PC-3 (cell line): ENCODE results near the gene NYAP2. TPM values are rescaled to one million over a fixed set of nuclear protein-coding genes. Genes with fewer than 3 reads are reported as not detected.

Experiments used
- ATAC-seq: fragments of 200-7000 bp; cut with Tn5 transposase; 2 replicates; pipeline ENCODE4 v1.9.1; 2020; ENCODE audit warnings: mild to moderate bottlenecking, moderate library complexity
- BruUV-seq: library from RNA; stranded (reverse); fragments of 400-500 nt; replicated peaks from 2 replicates; lab custom pipeline; 2021; lab: Mats Ljungman, UMichigan
- CTCF ChIA-PET: fragments of 300-600 bp; sonication (Branson Sonifier 250); formaldehyde crosslinking; loops from one replicate; lab custom pipeline; 2022; ENCODE audit warnings: antibody characterized with exemption; lab: Charles Lee
- POLR2A ChIA-PET: fragments of 300-600 bp; sonication (Branson Sonifier 250); formaldehyde crosslinking; loops from one replicate; lab custom pipeline; 2022; ENCODE audit warnings: antibody characterized with exemption; ENCODE audit not compliant: unreplicated experiment; lab: Charles Lee
- DNase-seq: peaks from one replicate; pipeline ENCODE4 v3.0.0-alpha.2; 2015
- H2AFZ ChIP-seq: fragments of 300-600 bp; sonication (generic); 2 replicates; pipeline ENCODE4 v1.6.0; 2016; ENCODE audit warnings: antibody characterized with exemption, low read length
- H3F3A ChIP-seq: fragments of 300-600 bp; sonication (generic); one replicate; pipeline ENCODE4 v1.6.0; 2017; ENCODE audit warnings: antibody characterized with exemption, low read length, control low read depth, mild to moderate bottlenecking; ENCODE audit not compliant: unreplicated experiment
- H3K27ac ChIP-seq: fragments of 300-600 bp; sonication (generic); 2 replicates; pipeline ENCODE4 v1.5.1; 2016; ENCODE audit warnings: mild to moderate bottlenecking, low read length
- H3K27me3 ChIP-seq: fragments of 300-600 bp; sonication (generic); 2 replicates; pipeline ENCODE4 v1.6.1; 2016; ENCODE audit warnings: low read length, mixed read lengths
- H3K36me3 ChIP-seq: fragments of 300-600 bp; sonication (generic); 2 replicates; pipeline ENCODE4 v1.6.1; 2016; ENCODE audit warnings: low read depth, mixed run types, low read length, mixed read lengths
- H3K4me1 ChIP-seq: fragments of 300-600 bp; sonication (generic); 2 replicates; pipeline ENCODE4 v1.5.1; 2016; ENCODE audit warnings: low read length; ENCODE audit not compliant: insufficient read depth
- H3K4me2 ChIP-seq: fragments of 300-600 bp; sonication (generic); 2 replicates; pipeline ENCODE4 v1.6.0; 2016; ENCODE audit warnings: low read length
- H3K4me3 ChIP-seq: fragments of 300-600 bp; sonication (generic); 2 replicates; pipeline ENCODE4 v1.5.1; 2016; ENCODE audit warnings: mild to moderate bottlenecking, low read length, mixed read lengths
- H3K79me2 ChIP-seq: fragments of 300-600 bp; sonication (generic); 2 replicates; pipeline ENCODE4 v1.6.1; 2017; ENCODE audit warnings: low read length, mixed read lengths
- H3K9ac ChIP-seq: fragments of 300-600 bp; sonication (generic); 2 replicates; pipeline ENCODE4 v1.6.0; 2016; ENCODE audit warnings: mild to moderate bottlenecking, low read length
- H3K9me2 ChIP-seq: fragments of 300-600 bp; sonication (generic); replicated peaks from 2 replicates; pipeline ENCODE4 v1.6.1; 2016; ENCODE audit warnings: mixed run types, low read length, mixed read lengths
- H3K9me3 ChIP-seq: fragments of 300-600 bp; sonication (generic); 2 replicates; pipeline ENCODE4 v1.6.1; 2016; ENCODE audit warnings: low read length, mixed read lengths
- H4K20me1 ChIP-seq: fragments of 300-600 bp; sonication (generic); 2 replicates; pipeline ENCODE4 v1.6.1; 2016; ENCODE audit warnings: low read length, mixed read lengths
- CTCF ChIP-seq: fragments of 300-600 bp; sonication (generic); conservative IDR thresholded peaks from 2 replicates; pipeline ENCODE4 v1.5.1; 2017; ENCODE audit warnings: antibody characterized with exemption, low read depth, mild to moderate bottlenecking, low read length
- EZH2 ChIP-seq: fragments of 300-600 bp; sonication (generic); IDR thresholded peaks from one replicate; pipeline ENCODE4 v1.6.1; 2017; ENCODE audit warnings: antibody characterized with exemption, mild to moderate bottlenecking, low read length; ENCODE audit not compliant: unreplicated experiment
- EZH2phosphoT487 ChIP-seq: fragments of 300-600 bp; sonication (generic); IDR thresholded peaks from 2 replicates; pipeline ENCODE4 v1.6.1; 2018; ENCODE audit warnings: mild to moderate bottlenecking, antibody characterized with exemption, low read length, borderline replicate concordance
- intact Hi-C: fragments of 100-400 bp; cut with micrococcal nuclease; formaldehyde crosslinking; loops from 2 replicates; pipeline ENCODE4 v1.9.0; 2023
- total RNA-seq: library from RNA; depleted of rRNA; stranded (reverse); fragments of >200 nt; gene quantifications from 2 replicates; pipeline ENCODE4 v1.2.3, GENCODE V29; 2014

NYAP2 gene
- total RNA-seq, 1 experiment from 2014 or later, result not detected

- no peak overlapping the region for H3K9ac ChIP-seq
- H3K4me1 ChIP-seq, result no peaks in the 10 kb centered on the region
- DNase-seq (no peak), ATAC-seq (no peak)
- H3K27ac ChIP-seq, result no peak overlapping the region
- H4K20me1 ChIP-seq, result no peaks in the 10 kb centered on the region
- TF ChIP-seq CTCF, result no peak
- no peak for TF ChIP-seq EZH2phosphoT487
- no peak for TF ChIP-seq EZH2
- H3K4me3 ChIP-seq, result no peak overlapping the region
- no TSS peak for BruUV-seq
- no peaks in the 10 kb centered on the region for H3K9me2 ChIP-seq
- H3K9me3 ChIP-seq, result no peaks in the 10 kb centered on the region
- intact Hi-C loops, result no loop called here
- POLR2A ChIA-PET, result no interaction called here
- CTCF ChIA-PET, result no interaction called here
- no peak overlapping the region for H3K4me2 ChIP-seq
- no peaks in the 10 kb centered on the region for H3K79me2 ChIP-seq
- H2AFZ ChIP-seq, result no peak overlapping the region
- H3K27me3 ChIP-seq, result peaks cover 12% of the 10 kb centered on the region; the same call in 1 of the 2 replicates
- H3K36me3 ChIP-seq, result no peaks in the 10 kb centered on the region
- no peaks in the 10 kb centered on the region for H3F3A ChIP-seq
Measured at GRCh38 chr2:225438248-225438647, 38.7 kb downstream of the NYAP2 start.

GRCh38 chr2:225452677-225453076 lies 53.2 kb downstream of the NYAP2 start:
- DNase-seq (no peak), ATAC-seq (no peak)
- Histone ChIP-seq H3K9ac (no peak overlapping the region), H3K4me1 (no peaks in the 10 kb centered on the region), H2AFZ (no peak overlapping the region), H4K20me1 (no peaks in the 10 kb centered on the region), H3K27ac (no peak overlapping the region), H3K9me2 (no peaks in the 10 kb centered on the region), H3K4me2 (no peak overlapping the region), H3K9me3 (no peaks in the 10 kb centered on the region), H3F3A (no peaks in the 10 kb centered on the region), H3K27me3 (no peaks in the 10 kb centered on the region), H3K4me3 (no peak overlapping the region), H3K36me3 (no peaks in the 10 kb centered on the region), H3K79me2 (no peaks in the 10 kb centered on the region)
- no peak for TF ChIP-seq CTCF
- no peak for TF ChIP-seq EZH2
- TF ChIP-seq EZH2phosphoT487, result no peak
- CTCF ChIA-PET, result no interaction called here
- POLR2A ChIA-PET, result no interaction called here
- intact Hi-C loops, result loop anchor here (2.0 to 10.0 kb wide), 2 partner anchors 168 to 328 kb away; no protein-coding TSS in a partner anchor
- BruUV-seq, result no TSS peak

- CTCF ChIA-PET, result no interaction called here
- Histone ChIP-seq H3K4me3 (no peak overlapping the region), H3K4me1 (no peaks in the 10 kb centered on the region), H3K9me2 (no peaks in the 10 kb centered on the region), H3K4me2 (no peak overlapping the region), H4K20me1 (no peaks in the 10 kb centered on the region), H3K9me3 (no peaks in the 10 kb centered on the region), H3K9ac (no peak overlapping the region), H2AFZ (no peak overlapping the region), H3K27ac (no peak overlapping the region), H3K27me3 (no peaks in the 10 kb centered on the region), H3K79me2 (no peaks in the 10 kb centered on the region), H3F3A (no peaks in the 10 kb centered on the region), H3K36me3 (no peaks in the 10 kb centered on the region)
- POLR2A ChIA-PET, result no interaction called here
- intact Hi-C loops, result loop anchor here (10.0 kb wide), 1 partner anchor 170 kb away; no protein-coding TSS in a partner anchor
- ATAC-seq (no peak), DNase-seq (no peak)
- BruUV-seq, result no TSS peak
- no peak for TF ChIP-seq EZH2phosphoT487
- no peak for TF ChIP-seq CTCF
- TF ChIP-seq EZH2, result no peak
Measured at GRCh38 chr2:225454412-225454811, 54.9 kb downstream of the NYAP2 start.
